ENCODE results near the gene UGT1A10. TPM values are rescaled to one million over a fixed set of nuclear protein-coding genes. Genes with fewer than 3 reads are reported as not detected.
"Not testable (repeated sequence)": the region's sequence is repeated elsewhere in the genome, so short reads cannot be mapped to it uniquely, and the experiment has no call there.

Gene UGT1A10
- total and polyA plus RNA-seq, 12 donors, result not detected

- ATAC-seq (no peak), DNase-seq (no peak)
- no peak for TF ChIP-seq CTCF (IDR thresholded peaks at IDR 0.05)
- Histone ChIP-seq H3K36me3 (no peaks in the 10 kb centered on the region), H3K27me3 (peaks cover 0 to 9% (median 0%) of the 10 kb centered on the region in 7 donors), H3K27ac (no peak overlapping the region), H3K4me1 (no peaks in the 10 kb centered on the region), H3K9me3 (peaks cover 0 to 15% (median 0%) of the 10 kb centered on the region in 11 donors), H3K4me3 (no peak overlapping the region)
- intact Hi-C loops (cut with DNase I), result no loop called here
- WGBS, 2 donors, result 44 to 50% methylated on average over 1 of the region's 1 CpG
These were observed 63.9 kb downstream of the UGT1A10 start for GRCh38 chr2:233700028-233700635.

GRCh38 chr2:233700842-233701241 lies 64.6 kb downstream of the UGT1A10 start:
- H3K36me3 ChIP-seq; H3K27me3 ChIP-seq; DNase-seq; H3K4me1 ChIP-seq; ATAC-seq; H3K27ac ChIP-seq; H3K4me3 ChIP-seq; intact Hi-C loops (cut with DNase I): not testable (repeated sequence)
- 88 to 92% methylated on average over 5 of the region's 5 CpGs for WGBS, 2 donors
- peaks cover 0 to 15% (median 0%) of the 10 kb centered on the region in 11 donors for H3K9me3 ChIP-seq

GRCh38 chr2:233702238-233702637 lies 66.0 kb downstream of the UGT1A10 start:
- intact Hi-C loops (cut with DNase I), result no loop called here
- WGBS, 2 donors, result 29 to 36% methylated on average over 3 of the region's 3 CpGs
- TF ChIP-seq CTCF (IDR thresholded peaks at IDR 0.05), result no peak
- Histone ChIP-seq H3K27ac (no peak overlapping the region), H3K4me1 (no peaks in the 10 kb centered on the region), H3K36me3 (no peaks in the 10 kb centered on the region), H3K4me3 (no peak overlapping the region), H3K27me3 (peaks cover 0 to 9% (median 0%) of the 10 kb centered on the region in 7 donors), H3K9me3 (peaks cover 0 to 15% (median 0%) of the 10 kb centered on the region in 11 donors)
- ATAC-seq (no peak), DNase-seq (no peak)

GRCh38 chr2:233705911-233706506 lies 69.8 kb downstream of the UGT1A10 start:
- TF ChIP-seq CTCF (IDR thresholded peaks at IDR 0.05), result no peak
- H3K27ac ChIP-seq, result no peak overlapping the region
- 70% methylated on average over 4 of the region's 4 CpGs for WGBS, 2 donors
- peaks cover 0 to 22% (median 0%) of the 10 kb centered on the region in 7 donors for H3K27me3 ChIP-seq
- no peak overlapping the region for H3K4me3 ChIP-seq
- ATAC-seq, result no peak
- H3K4me1 ChIP-seq, result no peaks in the 10 kb centered on the region
- peaks cover 0 to 15% (median 0%) of the 10 kb centered on the region in 11 donors for H3K9me3 ChIP-seq
- intact Hi-C loops (cut with DNase I), result no loop called here
- no peaks in the 10 kb centered on the region for H3K36me3 ChIP-seq
- DNase-seq, result no peak

- H3K27ac ChIP-seq, result no peak overlapping the region
- H3K27me3 ChIP-seq, result peaks cover 0 to 26% (median 0%) of the 10 kb centered on the region in 7 donors
- ATAC-seq (no peak), DNase-seq (no peak)
- peaks cover 0 to 15% (median 0%) of the 10 kb centered on the region in 11 donors for H3K9me3 ChIP-seq
- WGBS, 2 donors, result 0 to 39% methylated on average over 1 of the region's 1 CpG
- no peaks in the 10 kb centered on the region for H3K36me3 ChIP-seq
- TF ChIP-seq CTCF (IDR thresholded peaks at IDR 0.05), result no peak
- H3K4me3 ChIP-seq, result no peak overlapping the region
- H3K4me1 ChIP-seq, result no peaks in the 10 kb centered on the region
- intact Hi-C loops (cut with DNase I), result no loop called here
These were observed 70.5 kb downstream of the UGT1A10 start for GRCh38 chr2:233706720-233707119.
